GM12878 (cell line): ENCODE results near the gene PFKP. TPM values are rescaled to one million over a fixed set of nuclear protein-coding genes. Genes with fewer than 3 reads are reported as not detected.
A peak's percentile ranks its signal among the peaks of the same experiment; 100 is the strongest.

Source experiments
- ATAC-seq: fragments of 200-7000 bp; cut with Tn5 transposase; 3 replicates; pipeline ENCODE4 v1.9.1; 2020; ENCODE audit warnings: mild to moderate bottlenecking, moderate library complexity
- Bru-seq: library from RNA; stranded (reverse); fragments of 400-500 nt; gene quantifications from one replicate; lab custom pipeline; 2021; lab: Mats Ljungman, UMichigan
- BruChase-seq, 2 experiments: library from RNA; stranded (reverse); fragments of 400-500 nt; gene quantifications; one replicate each; lab custom pipeline; 2021; lab: Mats Ljungman, UMichigan
- BruUV-seq: library from RNA; stranded (reverse); fragments of 400-500 nt; replicated peaks from 2 replicates; lab custom pipeline; 2021; lab: Mats Ljungman, UMichigan
- CTCF ChIA-PET: fragments of 300-600 bp; sonication (Branson Sonifier 250); formaldehyde crosslinking; extraction: SDS; loops from one replicate; lab custom pipeline; 2021; ENCODE audit warnings: inconsistent platforms; lab: Yijun Ruan, JAX
- POLR2A ChIA-PET: fragments of 350-600 bp; formaldehyde crosslinking; extraction: SDS; loops from one replicate; lab custom pipeline; 2021; ENCODE audit warnings: inconsistent platforms; lab: Charles Lee
- RAD21 ChIA-PET: fragments of 300-600 bp; sonication (Branson Sonifier 250); formaldehyde crosslinking; loops from one replicate; lab custom pipeline; 2023; ENCODE audit warnings: antibody characterized with exemption; ENCODE audit not compliant: unreplicated experiment; lab: Charles Lee
- SMC1A ChIA-PET: fragments of 300-600 bp; sonication (Branson Sonifier 250); formaldehyde crosslinking; loops from one replicate; lab custom pipeline; 2023; ENCODE audit not compliant: unreplicated experiment, uncharacterized antibody; lab: Charles Lee
- DNase-seq: peaks from one replicate; pipeline ENCODE4 v3.0.0-alpha.2; 2011; ENCODE audit warnings: low read depth, low spot score
- FAIRE-seq: peaks from 3 replicates; lab custom pipeline; 2011; peaks lifted over from hg19 to GRCh38; lab: Jason Lieb, UNC
- H2AFZ ChIP-seq: 2 replicates; pipeline ENCODE4 v1.6.0; 2011; ENCODE audit warnings: low read depth, low read length, control low read depth; ENCODE audit not compliant: control insufficient read depth
- H3K27ac ChIP-seq: 2 replicates; pipeline ENCODE4 v1.5.1; 2011; ENCODE audit warnings: control low read depth; ENCODE audit not compliant: control insufficient read depth, insufficient read depth
- H3K27me3 ChIP-seq, 2 experiments: replicated peaks in 1 of 2; 2 replicates each; pipeline versions ENCODE4 v1.6.0 to v1.6.1; 2011; ENCODE audit warnings: low read length in 1 of 2; ENCODE audit not compliant: control insufficient read depth in 2 of 2, insufficient read depth in 2 of 2
- H3K36me3 ChIP-seq, 2 experiments: 2 replicates each; pipeline ENCODE4 v1.5.1; 2011; ENCODE audit warnings: low read length in 1 of 2; ENCODE audit not compliant: control insufficient read depth in 2 of 2, insufficient read depth in 2 of 2
- H3K4me1 ChIP-seq: 2 replicates; pipeline ENCODE4 v1.6.1; 2011; ENCODE audit warnings: mild to moderate bottlenecking, low read length, moderate library complexity, mixed read lengths; ENCODE audit not compliant: control insufficient read depth, insufficient read depth
- H3K4me2 ChIP-seq: 2 replicates; pipeline ENCODE4 v1.6.0; 2011; ENCODE audit warnings: control low read depth; ENCODE audit not compliant: control insufficient read depth, insufficient read depth
- H3K4me3 ChIP-seq: fragments of 200-600 bp; sonication (generic); 2 replicates; pipeline ENCODE4 v1.5.1; 2016
- H3K79me2 ChIP-seq: 2 replicates; pipeline ENCODE4 v1.6.0; 2011; ENCODE audit warnings: low read length; ENCODE audit not compliant: control insufficient read depth, insufficient read depth
- H3K9ac ChIP-seq: 2 replicates; pipeline ENCODE4 v1.8.0; 2011; ENCODE audit warnings: low read length, control low read depth, mixed read lengths; ENCODE audit not compliant: control insufficient read depth, insufficient read depth
- H3K9me3 ChIP-seq: replicated peaks from 3 replicates; pipeline ENCODE4 v1.5.1; 2011; ENCODE audit warnings: mild to moderate bottlenecking, low read length; ENCODE audit not compliant: control insufficient read depth, insufficient read depth
- H4K20me1 ChIP-seq: 2 replicates; pipeline ENCODE4 v1.6.0; 2011; ENCODE audit not compliant: control insufficient read depth, insufficient read depth
- BMI1 ChIP-seq: fragments of 450-650 bp; IDR thresholded peaks from 2 replicates; pipeline ENCODE4 v1.6.1; 2016; ENCODE audit warnings: mild to moderate bottlenecking, moderate library complexity, borderline replicate concordance
- HDAC6 ChIP-seq: fragments of 200-600 bp; sonication (generic); IDR thresholded peaks from one replicate; pipeline ENCODE4 v1.8.0; 2017; ENCODE audit warnings: antibody characterized with exemption; ENCODE audit not compliant: unreplicated experiment
- IKZF1 ChIP-seq: fragments of 450-650 bp; conservative IDR thresholded peaks from 2 replicates; pipeline ENCODE4 v1.6.1; 2017; ENCODE audit warnings: antibody characterized with exemption, mild to moderate bottlenecking
- MEF2B ChIP-seq: fragments of 450-650 bp; IDR thresholded peaks from 2 replicates; pipeline ENCODE4 v1.6.1; 2018; ENCODE audit warnings: mild to moderate bottlenecking, moderate library complexity; ENCODE audit not compliant: partially characterized antibody, poor library complexity, severe bottlenecking
- MXI1 ChIP-seq: fragments of 150-350 bp; IDR thresholded peaks from 2 replicates; pipeline ENCODE4 v1.6.1; 2011; ENCODE audit warnings: low read depth, mild to moderate bottlenecking, inconsistent platforms, low read length, improper control_type of control experiment
- NFXL1 ChIP-seq: fragments of 450-650 bp; IDR thresholded peaks from 2 replicates; pipeline ENCODE4 v1.6.1; 2017; ENCODE audit warnings: antibody characterized with exemption, mild to moderate bottlenecking, borderline replicate concordance
- PBX3 ChIP-seq: IDR thresholded peaks from 2 replicates; pipeline ENCODE4 v1.6.1; 2011; ENCODE audit warnings: mild to moderate bottlenecking, low read depth, low read length, moderate library complexity; ENCODE audit not compliant: insufficient replicate concordance
- RB1 ChIP-seq: fragments of 450-650 bp; formaldehyde crosslinking; IDR thresholded peaks from 2 replicates; pipeline ENCODE4 v1.6.1; 2017; ENCODE audit warnings: mild to moderate bottlenecking, borderline replicate concordance
- SMARCA5 ChIP-seq: fragments of 450-650 bp; IDR thresholded peaks from 2 replicates; pipeline ENCODE4 v1.6.1; 2017; ENCODE audit warnings: mild to moderate bottlenecking
- ZZZ3 ChIP-seq: IDR thresholded peaks from 2 replicates; pipeline ENCODE4 v1.6.1; 2011; ENCODE audit warnings: low read depth; ENCODE audit not compliant: control insufficient read depth, insufficient read length
- WGBS: methylation state at CpG from one replicate; pipeline ENCODE4 v1.1.6; 2016; ENCODE audit warnings: low lambda C conversion rate; ENCODE audit not compliant: insufficient replicate concordance, insufficient coverage; ENCODE audit errors: missing lambda C conversion rate; 5-methylcytosine and 5-hydroxymethylcytosine counted together
- in situ Hi-C: fragments of 300-500 bp; cut with MboI; formaldehyde crosslinking; loops from 9 replicates; pipeline ENCODE4 v1.14.3; 2018; ENCODE audit warnings: mixed read lengths
- intact Hi-C: fragments of 100-400 bp; cut with micrococcal nuclease; formaldehyde crosslinking; loops from one replicate; pipeline ENCODE4 v1.14.2; 2022; ENCODE audit not compliant: unreplicated experiment
- long read RNA-seq, 2 experiments: library from polyadenylated mRNA; unstranded; transcript quantifications; one replicate each; pipeline ENCODE4 v2.0.0, GENCODE V29; 2019 to 2020
- polyA minus RNA-seq, 3 experiments: library from RNA; depleted of rRNA, polyadenylated mRNA; stranded (reverse); fragments of >200 nt; gene quantifications; 2 replicates each; pipeline ENCODE4 v1.2.3, GENCODE V29; 2011
- polyA plus RNA-seq, 11 experiments: library from polyadenylated mRNA; depleted of rRNA in 4 of 11; unstranded in 6 of 11; stranded (reverse) in 5 of 11; fragments of >200 nt; fragmentation: Nextera tagmentation in 4 of 11; fragmentation: Illumina TruSeq in 1 of 11; extraction: Ambion mirVana in 4 of 11; extraction: Trizol in 1 of 11; gene quantifications; 1 replicate in 1 of 11; 2 replicates in 10 of 11; pipeline versions ENCODE4 v1.2.1 to v1.2.3, GENCODE V29; 2011 to 2016; ENCODE audit warnings: inconsistent platforms in 2 of 11, missing spikeins in 2 of 11, low read depth in 1 of 11
- total RNA-seq, 4 experiments: library from RNA; depleted of rRNA in 3 of 4; stranded (reverse); fragments of >200 nt in 3 of 4; fragmentation: Illumina TruSeq in 1 of 4; extraction: Trizol in 1 of 4; gene quantifications; 2 replicates each; pipeline versions ENCODE4 v1.2.1 to v1.2.3, GENCODE V29; 2013 to 2021
- TF ChIP-seq, protein P1 (sequence below): fragments of 450-650 bp; IDR thresholded peaks from 2 replicates; pipeline ENCODE4 v1.6.1; 2017; ENCODE audit warnings: mild to moderate bottlenecking, moderate library complexity

The PFKP gene
- total RNA-seq (2013; cell fraction: nucleolus; rRNA removed) = 462 and 515 TPM in 2 replicates
- total RNA-seq (2014; rRNA removed) (111 and 118 TPM in 2 replicates), total RNA-seq (2014; rRNA removed; fragmentation: Illumina TruSeq; extraction: Trizol) (69.5 and 79.2 TPM in 2 replicates), total RNA-seq (2021) (129 and 130 TPM in 2 replicates), polyA plus RNA-seq (2011; rRNA removed) (107 and 145 TPM in 2 replicates), polyA plus RNA-seq (2014; fragmentation: Illumina TruSeq; extraction: Trizol) (61.8 and 62.4 TPM in 2 replicates), polyA plus RNA-seq (2014; fragmentation: Nextera tagmentation; extraction: Ambion mirVana) (10 to 100 TPM; 27.0 to 45.0 TPM), polyA plus RNA-seq (2014; rRNA removed) (90.7 and 99.9 TPM in 2 replicates), polyA plus RNA-seq (2016; fragmentation: Nextera tagmentation; extraction: Ambion mirVana) (100 to 1,000 TPM; 101 to 111 TPM), polyA minus RNA-seq (2011; rRNA and poly(A)+ RNA removed) (99.6 and 153 TPM in 2 replicates), Bru-seq, nascent RNA (percentile 92 among the genes with signal in this experiment), BruChase-seq, experiment 1, labeled RNA remaining after a 6-hour chase (percentile 95 among the genes with signal in this experiment), BruChase-seq, experiment 2, labeled RNA remaining after a 2-hour chase (percentile 89 among the genes with signal in this experiment)
- polyA plus RNA-seq (2011; ENCODE audit: low read depth) = 73.8 TPM
- polyA plus RNA-seq (2011; cell fraction: cytosol; rRNA removed) = 117 and 136 TPM in 2 replicates
- 731 and 734 TPM in 2 replicates for polyA plus RNA-seq (2011; cell fraction: nucleus; rRNA removed)
- polyA plus RNA-seq (2012) = 117 and 160 TPM in 2 replicates
- polyA minus RNA-seq (2011; cell fraction: cytosol; rRNA and poly(A)+ RNA removed) = 77.0 and 77.2 TPM in 2 replicates
- polyA minus RNA-seq (2011; cell fraction: nucleus; rRNA and poly(A)+ RNA removed) = 161 and 211 TPM in 2 replicates
- long read RNA-seq, experiment 1, transcript PFKP-203 (22 exons, 2,654 nt) = major isoform, 107 of 135 reads
- long read RNA-seq, experiment 1, partial matches to known transcripts = 14 of 135 reads
- long read RNA-seq, experiment 1, other reads (novel, unspliced or antisense) = 14 of 135 reads
- long read RNA-seq, experiment 2, transcript PFKP-203 (22 exons, 2,654 nt) = major isoform, 350 of 465 reads
- long read RNA-seq, experiment 2, partial matches to known transcripts = 72 of 465 reads
- long read RNA-seq, experiment 2, other reads (novel, unspliced or antisense) = 42 of 465 reads

DNA sequence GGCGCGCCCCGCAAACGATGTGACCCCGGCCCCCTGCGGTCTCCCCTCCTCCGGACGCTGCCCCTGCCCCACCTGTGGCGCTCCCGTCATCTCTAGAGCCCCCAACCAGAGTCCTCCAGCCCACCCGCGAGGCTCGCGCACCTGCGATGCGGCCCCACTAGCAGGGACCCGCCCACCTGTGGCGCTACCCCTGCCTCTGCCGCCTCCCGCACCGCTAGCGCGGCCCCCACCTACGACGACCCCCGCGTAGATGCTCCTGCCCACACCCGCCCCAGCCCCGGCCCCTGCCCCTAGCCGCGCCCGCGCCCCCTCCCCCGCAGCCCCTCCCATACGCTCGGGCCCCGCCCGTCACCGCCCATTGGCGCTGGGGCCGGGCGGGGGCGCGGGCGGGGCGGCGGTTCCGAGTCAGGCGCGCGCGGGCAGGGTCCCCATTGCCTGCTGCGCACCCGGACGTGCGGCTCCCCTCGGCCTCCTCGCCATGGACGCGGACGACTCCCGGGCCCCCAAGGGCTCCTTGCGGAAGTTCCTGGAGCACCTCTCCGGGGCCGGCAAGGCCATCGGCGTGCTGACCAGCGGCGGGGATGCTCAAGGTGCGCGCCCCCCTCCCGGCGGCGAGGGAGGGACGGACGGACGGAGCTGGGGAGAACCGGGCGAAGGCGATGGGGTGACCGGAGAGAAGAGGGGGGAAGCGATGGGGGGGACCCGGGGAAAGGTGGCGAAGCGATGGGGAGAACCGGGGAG, at the start of gene PFKP:
Gene PFKP (plus strand): TSS at position 431 of the 741 bp plus-strand sequence. CDS start 48 bp downstream, at position 479.
- Histone ChIP-seq H3K9ac (peak within 1 kb of the TSS; percentile 90), H3K79me2 (peaks cover 49% of the 10 kb centered on the region), H3K4me1 (peaks cover 7% of the 10 kb centered on the region), H2AFZ (peak within 1 kb of the TSS; percentile 78), H3K27ac (peak within 1 kb of the TSS; percentile 85), H3K4me2 (peak within 1 kb of the TSS; percentile 77), H4K20me1 (peaks cover 9% of the 10 kb centered on the region), H3K4me3 (peak within 1 kb of the TSS; percentile 100), H3K9me3 (no peaks in the 10 kb centered on the region), H3K27me3 (no peaks in the 10 kb centered on the region; a peak in 1 of 4 replicates), H3K36me3 (peaks cover 0 to 10% of the 10 kb centered on the region in 2 experiments; a peak in 2 of 4 replicates)
- intact Hi-C loops (loop anchor here (2.0 kb wide), 1 partner anchor 16 kb away; no protein-coding TSS in a partner anchor), in situ Hi-C loops (no loop called here)
- DNase-seq (no peak), ATAC-seq (peak; percentile 78), FAIRE-seq (no peak)
- ChIA-PET POLR2A (no interaction called here), SMC1A (no interaction called here), RAD21 (no interaction called here), CTCF (no interaction called here)
- 0% methylated on average over 29 of the region's 86 CpGs for WGBS
- BruUV-seq = no TSS peak
- TF ChIP-seq, protein P1, sequence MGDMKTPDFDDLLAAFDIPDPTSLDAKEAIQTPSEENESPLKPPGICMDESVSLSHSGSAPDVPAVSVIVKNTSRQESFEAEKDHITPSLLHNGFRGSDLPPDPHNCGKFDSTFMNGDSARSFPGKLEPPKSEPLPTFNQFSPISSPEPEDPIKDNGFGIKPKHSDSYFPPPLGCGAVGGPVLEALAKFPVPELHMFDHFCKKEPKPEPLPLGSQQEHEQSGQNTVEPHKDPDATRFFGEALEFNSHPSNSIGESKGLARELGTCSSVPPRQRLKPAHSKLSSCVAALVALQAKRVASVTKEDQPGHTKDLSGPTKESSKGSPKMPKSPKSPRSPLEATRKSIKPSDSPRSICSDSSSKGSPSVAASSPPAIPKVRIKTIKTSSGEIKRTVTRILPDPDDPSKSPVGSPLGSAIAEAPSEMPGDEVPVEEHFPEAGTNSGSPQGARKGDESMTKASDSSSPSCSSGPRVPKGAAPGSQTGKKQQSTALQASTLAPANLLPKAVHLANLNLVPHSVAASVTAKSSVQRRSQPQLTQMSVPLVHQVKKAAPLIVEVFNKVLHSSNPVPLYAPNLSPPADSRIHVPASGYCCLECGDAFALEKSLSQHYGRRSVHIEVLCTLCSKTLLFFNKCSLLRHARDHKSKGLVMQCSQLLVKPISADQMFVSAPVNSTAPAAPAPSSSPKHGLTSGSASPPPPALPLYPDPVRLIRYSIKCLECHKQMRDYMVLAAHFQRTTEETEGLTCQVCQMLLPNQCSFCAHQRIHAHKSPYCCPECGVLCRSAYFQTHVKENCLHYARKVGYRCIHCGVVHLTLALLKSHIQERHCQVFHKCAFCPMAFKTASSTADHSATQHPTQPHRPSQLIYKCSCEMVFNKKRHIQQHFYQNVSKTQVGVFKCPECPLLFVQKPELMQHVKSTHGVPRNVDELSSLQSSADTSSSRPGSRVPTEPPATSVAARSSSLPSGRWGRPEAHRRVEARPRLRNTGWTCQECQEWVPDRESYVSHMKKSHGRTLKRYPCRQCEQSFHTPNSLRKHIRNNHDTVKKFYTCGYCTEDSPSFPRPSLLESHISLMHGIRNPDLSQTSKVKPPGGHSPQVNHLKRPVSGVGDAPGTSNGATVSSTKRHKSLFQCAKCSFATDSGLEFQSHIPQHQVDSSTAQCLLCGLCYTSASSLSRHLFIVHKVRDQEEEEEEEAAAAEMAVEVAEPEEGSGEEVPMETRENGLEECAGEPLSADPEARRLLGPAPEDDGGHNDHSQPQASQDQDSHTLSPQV = no peak
- TF ChIP-seq NFXL1 (no peak), IKZF1 (peak; percentile 14; the same call in 1 of the 2 replicates), HDAC6 (peak; percentile 15), MEF2B (no peak), SMARCA5 (peak; percentile 24; the same call in 1 of the 2 replicates), BMI1 (no peak), RB1 (no peak), MXI1 (peak; percentile 41; the same call in 1 of the 2 replicates), ZZZ3 (no peak), PBX3 (no peak)
